Measurements from ENCODE around the gene NGLY1. TPM values are rescaled to one million over a fixed set of nuclear protein-coding genes. Genes with fewer than 3 reads are reported as not detected.

Gene NGLY1
- polyA plus RNA-seq, 3 donors, result 14.4 to 17.4 (median 17.2) TPM

GRCh38 chr3:25679642-25680302 is 103.5 kb downstream of the NGLY1 start:
- no peak overlapping the region for H3K27ac ChIP-seq (ENCODE audit: low read depth, low read length)
- WGBS, 3 donors, result 89 to 94% (median 92%) methylated on average over 3 to 6 of the region's 6 CpGs

DNA sequence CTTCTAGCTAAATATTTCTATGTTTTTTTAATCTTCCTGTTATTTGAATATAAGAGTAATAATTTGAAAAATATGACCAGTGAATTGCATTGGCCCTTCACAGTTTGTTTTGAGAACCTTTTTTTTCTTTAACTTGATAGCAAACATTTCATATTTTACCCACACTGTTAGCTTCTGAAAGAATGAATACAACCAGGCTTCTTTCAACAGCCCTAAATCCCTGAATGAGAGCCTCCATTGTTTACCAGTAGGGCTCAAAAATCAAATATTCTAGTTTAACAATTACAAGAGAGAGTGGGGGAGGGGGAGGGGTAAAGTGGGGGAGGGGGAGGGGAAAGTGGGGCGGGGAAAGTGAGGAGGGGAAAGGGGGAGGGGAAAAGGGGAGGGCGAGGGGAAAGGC is 104.1 kb downstream of the NGLY1 start:
- no peak overlapping the region for H3K27ac ChIP-seq (ENCODE audit: low read depth, low read length)
- WGBS, 3 donors, result 87 to 100% methylated on average over 1 to 2 of the region's 2 CpGs; no CpG with 5 or more reads in 1 of the 3 donors

DNA sequence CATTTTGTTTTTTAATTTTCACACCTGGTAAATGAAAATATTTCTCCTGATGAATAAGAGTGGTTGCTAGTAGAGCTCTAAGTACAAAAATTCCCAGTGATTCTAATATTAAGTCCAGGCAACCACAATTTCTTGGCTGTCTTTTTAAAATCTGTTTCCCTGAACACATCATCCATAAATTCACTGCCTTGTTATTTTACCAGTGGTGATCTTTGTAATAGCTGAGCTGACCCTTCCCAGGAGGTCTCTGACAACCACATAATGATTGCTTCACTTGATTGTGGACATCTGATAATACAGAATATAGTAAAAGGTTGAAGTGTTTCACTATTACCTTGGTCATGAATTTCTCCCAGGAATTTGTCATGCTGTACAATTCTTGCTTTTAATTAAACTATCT is 104.7 kb downstream of the NGLY1 start:
- H3K27ac ChIP-seq (ENCODE audit: low read depth, low read length), result no peak overlapping the region

DNA sequence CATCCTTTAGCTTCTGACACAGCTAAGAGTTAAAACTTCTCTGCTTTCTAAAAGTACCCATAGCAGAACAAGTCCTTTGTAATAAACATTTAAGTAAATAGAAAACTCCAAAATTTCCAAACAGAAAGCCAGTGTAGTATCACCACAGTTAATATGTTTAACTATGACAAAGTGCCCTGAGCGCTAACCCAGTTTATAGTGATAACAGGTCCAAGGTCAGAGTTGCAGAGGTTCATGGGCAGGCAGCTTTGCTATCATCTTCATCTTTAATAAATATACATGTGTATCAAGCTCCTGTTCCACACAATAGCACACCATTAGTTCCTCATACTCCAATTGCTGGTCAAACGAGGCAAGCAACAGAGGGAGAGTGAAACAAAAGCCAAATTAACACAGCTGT is 106.1 kb downstream of the NGLY1 start:
- 29 to 86% (median 79%) methylated on average over 2 of the region's 2 CpGs for WGBS, 3 donors
- no peak overlapping the region for H3K27ac ChIP-seq (ENCODE audit: low read depth, low read length)

DNA sequence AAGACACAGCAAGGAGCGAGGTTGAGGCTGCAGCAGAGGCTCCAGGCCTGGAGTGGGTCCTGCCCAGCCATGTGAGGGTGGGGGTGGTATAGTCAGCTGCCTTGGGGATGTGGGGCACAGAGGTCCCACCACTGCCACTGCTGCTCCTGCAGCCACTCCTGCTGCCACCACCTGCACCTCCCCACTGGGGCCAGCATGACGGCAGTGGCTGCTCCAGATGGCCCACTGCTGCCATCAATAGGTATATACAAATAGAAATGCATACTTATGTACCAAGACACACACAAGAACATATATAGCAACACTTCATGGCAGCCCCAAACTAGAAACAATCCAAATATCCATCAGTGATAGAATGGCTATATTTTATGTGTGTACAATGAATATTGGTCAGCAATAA is 108.6 kb downstream of the NGLY1 start:
- H3K27ac ChIP-seq (ENCODE audit: low read depth, low read length), result no peak overlapping the region
- WGBS, 3 donors, result 92 to 94% (median 94%) methylated on average over 2 of the region's 2 CpGs

GRCh38 chr3:25673738-25674298 is 109.4 kb downstream of the NGLY1 start:
- WGBS, 3 donors, result 93 to 96% (median 96%) methylated on average over 8 of the region's 8 CpGs
- H3K27ac ChIP-seq (ENCODE audit: low read depth, low read length), result no peak overlapping the region

Other genes with a start within 250 kb of the NGLY1 start
- gene TOP2B, start 118.5 kb downstream of the NGLY1 start, polyA plus RNA-seq, result 10 to 100 TPM; 22.0 to 51.7 (median 34.5) TPM
- gene OXSM, start 6.6 kb upstream of the NGLY1 start, polyA plus RNA-seq, result 10 to 100 TPM in 1 of 3 donors, 1 to 10 TPM in 2; 6.9 to 10.3 (median 9.5) TPM